HEK293 (cell line): Measurements from ENCODE around the gene MADD.

Experiments
- EGR2 ChIP-seq: fragments of 450-650 bp; formaldehyde crosslinking; IDR thresholded peaks from 2 replicates; pipeline ENCODE4 v1.5.1; 2016; ENCODE audit warnings: low read depth, missing biosample characterization, missing genetic modification characterization
- HOXA7 ChIP-seq: sonication (generic); formaldehyde crosslinking; IDR thresholded peaks from 2 replicates; pipeline ENCODE4 v1.8.1; 2022; ENCODE audit warnings: missing genetic modification reagents, borderline replicate concordance
- KLF8 ChIP-seq: fragments of 450-650 bp; formaldehyde crosslinking; IDR thresholded peaks from 2 replicates; pipeline ENCODE4 v1.5.1; 2016; ENCODE audit warnings: missing biosample characterization, missing genetic modification characterization
- MEIS1 ChIP-seq: sonication (generic); formaldehyde crosslinking; IDR thresholded peaks from 2 replicates; pipeline ENCODE4 v1.8.1; 2022; ENCODE audit warnings: missing genetic modification reagents, mild to moderate bottlenecking, borderline replicate concordance
- SCRT1 ChIP-seq: fragments of 450-650 bp; formaldehyde crosslinking; IDR thresholded peaks from 2 replicates; pipeline ENCODE4 v1.5.1; 2016; ENCODE audit warnings: missing biosample characterization, missing genetic modification characterization, borderline replicate concordance
- SP3 ChIP-seq: fragments of 450-650 bp; formaldehyde crosslinking; IDR thresholded peaks from 2 replicates; pipeline ENCODE4 v1.5.1; 2016; ENCODE audit warnings: missing biosample characterization, missing genetic modification characterization
- TCF7L2 ChIP-seq: IDR thresholded peaks from 2 replicates; pipeline ENCODE4 v1.6.1; 2011; ENCODE audit warnings: low read depth, mild to moderate bottlenecking, inconsistent platforms, low read length, moderate library complexity, borderline replicate concordance
- WT1 ChIP-seq: fragments of 450-650 bp; formaldehyde crosslinking; IDR thresholded peaks from 2 replicates; pipeline ENCODE4 v1.5.1; 2016; ENCODE audit warnings: missing biosample characterization, missing genetic modification characterization
- ZEB2 ChIP-seq: fragments of 450-650 bp; formaldehyde crosslinking; IDR thresholded peaks from 2 replicates; pipeline ENCODE4 v1.5.1; 2016; ENCODE audit warnings: missing biosample characterization, missing genetic modification characterization
- ZFHX2 ChIP-seq: fragments of 450-650 bp; formaldehyde crosslinking; conservative IDR thresholded peaks from 2 replicates; pipeline ENCODE4 v1.5.1; 2016; ENCODE audit warnings: missing biosample characterization, missing genetic modification characterization
- ZIC2 ChIP-seq: fragments of 450-650 bp; formaldehyde crosslinking; IDR thresholded peaks from 2 replicates; pipeline ENCODE4 v1.5.1; 2016; ENCODE audit warnings: missing biosample characterization, missing genetic modification characterization
- ZNF211 ChIP-seq: fragments of 450-650 bp; formaldehyde crosslinking; IDR thresholded peaks from 2 replicates; pipeline ENCODE4 v1.5.1; 2016; ENCODE audit warnings: low read depth, missing biosample characterization, missing genetic modification characterization
- ZNF223 ChIP-seq: fragments of 450-650 bp; formaldehyde crosslinking; IDR thresholded peaks from 2 replicates; pipeline ENCODE4 v1.5.1; 2016; ENCODE audit warnings: missing biosample characterization, missing genetic modification characterization
- ZNF24 ChIP-seq: fragments of 450-650 bp; formaldehyde crosslinking; IDR thresholded peaks from 2 replicates; pipeline ENCODE4 v1.5.1; 2016; ENCODE audit warnings: missing biosample characterization, missing genetic modification characterization
- ZNF366 ChIP-seq: fragments of 450-650 bp; formaldehyde crosslinking; conservative IDR thresholded peaks from 2 replicates; pipeline ENCODE4 v1.5.1; 2016; ENCODE audit warnings: missing biosample characterization, missing genetic modification characterization
- ZNF416 ChIP-seq: fragments of 450-650 bp; formaldehyde crosslinking; IDR thresholded peaks from 2 replicates; pipeline ENCODE4 v1.5.1; 2016; ENCODE audit warnings: missing biosample characterization, missing genetic modification characterization
- ZNF433 ChIP-seq: fragments of 450-650 bp; formaldehyde crosslinking; IDR thresholded peaks from 2 replicates; pipeline ENCODE4 v1.5.1; 2016; ENCODE audit warnings: missing biosample characterization, missing genetic modification characterization, low read depth
- ZNF529 ChIP-seq: fragments of 450-650 bp; formaldehyde crosslinking; IDR thresholded peaks from 2 replicates; pipeline ENCODE4 v1.5.1; 2017; ENCODE audit warnings: missing genetic modification characterization, missing biosample characterization; ENCODE audit not compliant: insufficient replicate concordance
- ZNF555 ChIP-seq: fragments of 450-650 bp; formaldehyde crosslinking; conservative IDR thresholded peaks from 2 replicates; pipeline ENCODE4 v1.5.1; 2017; ENCODE audit warnings: missing biosample characterization, mild to moderate bottlenecking, missing genetic modification characterization, inconsistent platforms
- ZNF558 ChIP-seq: fragments of 450-650 bp; formaldehyde crosslinking; IDR thresholded peaks from 2 replicates; pipeline ENCODE4 v1.5.1; 2016; ENCODE audit warnings: missing biosample characterization, missing genetic modification characterization
- ZNF585B ChIP-seq: fragments of 450-650 bp; formaldehyde crosslinking; IDR thresholded peaks from 2 replicates; pipeline ENCODE4 v1.5.1; 2016; ENCODE audit warnings: missing biosample characterization, missing genetic modification characterization
- ZNF629 ChIP-seq: fragments of 450-650 bp; formaldehyde crosslinking; IDR thresholded peaks from 2 replicates; pipeline ENCODE4 v1.5.1; 2017; ENCODE audit warnings: missing biosample characterization, missing genetic modification characterization
- ZNF707 ChIP-seq: fragments of 450-650 bp; formaldehyde crosslinking; IDR thresholded peaks from 2 replicates; pipeline ENCODE4 v1.5.1; 2016; ENCODE audit warnings: missing biosample characterization, missing genetic modification characterization
- ZNF768 ChIP-seq: fragments of 450-650 bp; formaldehyde crosslinking; IDR thresholded peaks from 2 replicates; pipeline ENCODE4 v1.5.1; 2018; ENCODE audit warnings: missing biosample characterization, mild to moderate bottlenecking, missing genetic modification characterization
- ZNF776 ChIP-seq: fragments of 450-650 bp; formaldehyde crosslinking; IDR thresholded peaks from 2 replicates; pipeline ENCODE4 v1.5.0; 2017; ENCODE audit warnings: missing biosample characterization, missing genetic modification characterization, borderline replicate concordance
- ZSCAN30 ChIP-seq: fragments of 450-650 bp; IDR thresholded peaks from 2 replicates; pipeline ENCODE4 v1.5.1; 2018; ENCODE audit warnings: missing biosample characterization, mild to moderate bottlenecking, missing genetic modification characterization, moderate library complexity
- ZXDB ChIP-seq: fragments of 450-650 bp; formaldehyde crosslinking; IDR thresholded peaks from 2 replicates; pipeline ENCODE4 v1.5.1; 2016; ENCODE audit warnings: missing biosample characterization, missing genetic modification characterization
- TF ChIP-seq, protein P1 (sequence below): fragments of 450-650 bp; formaldehyde crosslinking; IDR thresholded peaks from 2 replicates; pipeline ENCODE4 v1.5.1; 2017; ENCODE audit warnings: missing biosample characterization, missing genetic modification characterization
- TF ChIP-seq, protein P2 (sequence below): fragments of 450-650 bp; formaldehyde crosslinking; IDR thresholded peaks from 2 replicates; pipeline ENCODE4 v1.5.1; 2016; ENCODE audit warnings: missing biosample characterization, missing genetic modification characterization
- TF ChIP-seq, protein P3 (sequence below): fragments of 450-650 bp; IDR thresholded peaks from 2 replicates; pipeline ENCODE4 v1.5.1; 2018; ENCODE audit warnings: missing biosample characterization, missing genetic modification characterization

Gene MADD

DNA sequence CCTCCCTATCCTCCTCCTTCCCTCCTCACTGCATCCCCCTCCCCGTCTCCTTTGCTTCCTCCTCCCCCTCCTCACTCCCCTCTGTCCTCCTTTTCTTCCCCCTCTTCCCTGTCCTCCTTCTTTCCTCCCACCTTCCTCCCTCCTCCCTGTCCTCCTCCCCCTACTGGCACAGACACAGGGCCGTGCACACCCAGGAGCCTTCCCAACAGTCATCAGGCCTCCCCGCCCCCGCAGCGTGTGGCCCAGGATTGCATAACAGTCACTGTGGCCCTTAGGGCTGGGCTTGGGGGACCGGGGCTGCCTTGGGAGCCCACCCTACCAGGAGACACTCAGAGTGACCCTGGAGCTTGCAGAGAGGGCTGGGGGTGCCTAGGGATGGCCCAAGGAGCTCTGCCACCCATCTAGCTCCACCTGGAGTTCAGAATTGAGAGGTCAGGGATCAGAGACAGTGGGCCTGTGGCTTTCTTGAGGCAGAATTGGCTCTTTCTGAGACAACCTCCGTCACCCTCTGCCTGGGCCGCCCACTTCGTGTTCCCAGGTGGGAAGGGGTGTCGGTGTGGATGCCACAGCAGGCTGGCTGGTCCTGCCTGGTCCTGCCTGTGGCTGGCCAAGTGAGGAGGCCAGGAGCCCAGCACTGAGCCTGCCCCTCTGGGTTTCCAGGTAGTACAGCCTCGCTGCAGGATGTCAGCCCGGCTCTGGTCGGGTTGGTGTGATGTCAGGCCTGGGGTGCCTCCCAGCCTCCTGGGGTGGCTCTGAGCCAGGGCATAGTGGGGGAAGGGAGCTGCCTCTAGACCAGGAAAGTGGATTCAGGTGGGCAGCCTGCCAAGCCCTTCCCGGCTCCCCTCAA is 106.8 kb downstream of the MADD start (continued):
- TF ChIP-seq, protein P1, sequence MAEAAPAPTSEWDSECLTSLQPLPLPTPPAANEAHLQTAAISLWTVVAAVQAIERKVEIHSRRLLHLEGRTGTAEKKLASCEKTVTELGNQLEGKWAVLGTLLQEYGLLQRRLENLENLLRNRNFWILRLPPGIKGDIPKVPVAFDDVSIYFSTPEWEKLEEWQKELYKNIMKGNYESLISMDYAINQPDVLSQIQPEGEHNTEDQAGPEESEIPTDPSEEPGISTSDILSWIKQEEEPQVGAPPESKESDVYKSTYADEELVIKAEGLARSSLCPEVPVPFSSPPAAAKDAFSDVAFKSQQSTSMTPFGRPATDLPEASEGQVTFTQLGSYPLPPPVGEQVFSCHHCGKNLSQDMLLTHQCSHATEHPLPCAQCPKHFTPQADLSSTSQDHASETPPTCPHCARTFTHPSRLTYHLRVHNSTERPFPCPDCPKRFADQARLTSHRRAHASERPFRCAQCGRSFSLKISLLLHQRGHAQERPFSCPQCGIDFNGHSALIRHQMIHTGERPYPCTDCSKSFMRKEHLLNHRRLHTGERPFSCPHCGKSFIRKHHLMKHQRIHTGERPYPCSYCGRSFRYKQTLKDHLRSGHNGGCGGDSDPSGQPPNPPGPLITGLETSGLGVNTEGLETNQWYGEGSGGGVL (tag by site-specific recombination) = peak; percentile 89
- TF ChIP-seq MEIS1 (no peak), ZNF558 (tag by site-specific recombination) (no peak), ZNF24 (tag by site-specific recombination) (no peak), EGR2 (tag by site-specific recombination) (peak; percentile 91), WT1 (tag by site-specific recombination) (peak; percentile 50; the same call in 1 of the 2 replicates), ZNF366 (tag by site-specific recombination) (peak; percentile 52), ZEB2 (tag by site-specific recombination) (no peak), ZNF555 (tag by site-specific recombination) (no peak), TCF7L2 (no peak), ZNF776 (tag by site-specific recombination) (no peak), ZNF223 (tag by site-specific recombination) (no peak), SCRT1 (no peak), ZNF529 (tag by site-specific recombination) (no peak), ZNF416 (tag by site-specific recombination) (no peak), HOXA7 (CRISPR knock-in tag) (no peak), ZSCAN30 (tag by site-specific recombination) (no peak), ZIC2 (tag by site-specific recombination) (peak; percentile 7; the same call in 1 of the 2 replicates), ZNF768 (tag by site-specific recombination) (no peak), ZXDB (tag by site-specific recombination) (no peak), ZFHX2 (tag by site-specific recombination) (peak; percentile 95), ZNF433 (no peak), ZNF211 (tag by site-specific recombination) (no peak), ZNF585B (no peak), KLF8 (tag by site-specific recombination) (no peak), ZNF629 (tag by site-specific recombination) (no peak), ZNF707 (tag by site-specific recombination) (no peak), SP3 (tag by site-specific recombination) (no peak)
- TF ChIP-seq, protein P2, sequence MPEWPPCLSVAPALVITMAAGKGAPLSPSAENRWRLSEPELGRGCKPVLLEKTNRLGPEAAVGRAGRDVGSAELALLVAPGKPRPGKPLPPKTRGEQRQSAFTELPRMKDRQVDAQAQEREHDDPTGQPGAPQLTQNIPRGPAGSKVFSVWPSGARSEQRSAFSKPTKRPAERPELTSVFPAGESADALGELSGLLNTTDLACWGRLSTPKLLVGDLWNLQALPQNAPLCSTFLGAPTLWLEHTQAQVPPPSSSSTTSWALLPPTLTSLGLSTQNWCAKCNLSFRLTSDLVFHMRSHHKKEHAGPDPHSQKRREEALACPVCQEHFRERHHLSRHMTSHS = no peak
- TF ChIP-seq, protein P3, sequence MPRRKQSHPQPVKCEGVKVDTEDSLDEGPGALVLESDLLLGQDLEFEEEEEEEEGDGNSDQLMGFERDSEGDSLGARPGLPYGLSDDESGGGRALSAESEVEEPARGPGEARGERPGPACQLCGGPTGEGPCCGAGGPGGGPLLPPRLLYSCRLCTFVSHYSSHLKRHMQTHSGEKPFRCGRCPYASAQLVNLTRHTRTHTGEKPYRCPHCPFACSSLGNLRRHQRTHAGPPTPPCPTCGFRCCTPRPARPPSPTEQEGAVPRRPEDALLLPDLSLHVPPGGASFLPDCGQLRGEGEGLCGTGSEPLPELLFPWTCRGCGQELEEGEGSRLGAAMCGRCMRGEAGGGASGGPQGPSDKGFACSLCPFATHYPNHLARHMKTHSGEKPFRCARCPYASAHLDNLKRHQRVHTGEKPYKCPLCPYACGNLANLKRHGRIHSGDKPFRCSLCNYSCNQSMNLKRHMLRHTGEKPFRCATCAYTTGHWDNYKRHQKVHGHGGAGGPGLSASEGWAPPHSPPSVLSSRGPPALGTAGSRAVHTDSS (tag by site-specific recombination) = no peak
- TF ChIP-seq, all 188 proteins: peak for 7
